ENCODE results near the gene ZNF613. TPM values are rescaled to one million over a fixed set of nuclear protein-coding genes. Genes with fewer than 3 reads are reported as not detected.
A peak's percentile ranks its signal among the peaks of the same experiment; 100 is the strongest.
"Not testable (repeated sequence)": the region's sequence is repeated elsewhere in the genome, so short reads cannot be mapped to it uniquely, and the experiment has no call there.

ZNF613 gene
- total and polyA plus RNA-seq, 2 experiments from 2014 or later, result 7.1 to 11.6 TPM

DNA sequence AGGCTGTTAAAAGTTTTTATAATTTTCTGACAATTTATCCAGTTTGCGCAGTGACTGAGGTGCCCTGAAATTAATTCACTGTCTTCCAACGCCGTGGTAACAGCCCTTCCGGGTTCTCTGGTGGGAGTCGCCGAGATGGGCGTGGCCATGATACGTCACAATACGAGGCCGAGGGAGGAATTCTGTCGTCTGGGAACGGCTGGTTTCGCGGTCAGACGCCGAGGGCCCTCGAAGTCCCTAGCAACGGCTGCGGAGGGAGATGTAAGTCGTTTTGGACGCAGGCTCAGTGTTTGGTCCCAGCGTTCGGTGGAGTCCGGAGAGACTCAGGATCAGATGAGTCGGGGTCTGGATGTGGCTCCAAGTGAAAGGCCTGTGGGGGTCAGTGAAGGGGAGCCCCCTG lies 21.7 kb downstream of the ZNF613 start:
- no peak overlapping the region for H3K4me3 ChIP-seq
- H3K27me3 ChIP-seq, result no peaks in the 10 kb centered on the region
- TF ChIP-seq, protein P1, sequence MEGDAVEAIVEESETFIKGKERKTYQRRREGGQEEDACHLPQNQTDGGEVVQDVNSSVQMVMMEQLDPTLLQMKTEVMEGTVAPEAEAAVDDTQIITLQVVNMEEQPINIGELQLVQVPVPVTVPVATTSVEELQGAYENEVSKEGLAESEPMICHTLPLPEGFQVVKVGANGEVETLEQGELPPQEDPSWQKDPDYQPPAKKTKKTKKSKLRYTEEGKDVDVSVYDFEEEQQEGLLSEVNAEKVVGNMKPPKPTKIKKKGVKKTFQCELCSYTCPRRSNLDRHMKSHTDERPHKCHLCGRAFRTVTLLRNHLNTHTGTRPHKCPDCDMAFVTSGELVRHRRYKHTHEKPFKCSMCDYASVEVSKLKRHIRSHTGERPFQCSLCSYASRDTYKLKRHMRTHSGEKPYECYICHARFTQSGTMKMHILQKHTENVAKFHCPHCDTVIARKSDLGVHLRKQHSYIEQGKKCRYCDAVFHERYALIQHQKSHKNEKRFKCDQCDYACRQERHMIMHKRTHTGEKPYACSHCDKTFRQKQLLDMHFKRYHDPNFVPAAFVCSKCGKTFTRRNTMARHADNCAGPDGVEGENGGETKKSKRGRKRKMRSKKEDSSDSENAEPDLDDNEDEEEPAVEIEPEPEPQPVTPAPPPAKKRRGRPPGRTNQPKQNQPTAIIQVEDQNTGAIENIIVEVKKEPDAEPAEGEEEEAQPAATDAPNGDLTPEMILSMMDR (IDR thresholded peaks at IDR 0.05; ENCODE audit: low read depth, low read length), result no peak
- H3K36me3 ChIP-seq, result peaks cover 18% of the 10 kb centered on the region
- peak in 1 of 2 donors; percentile 55 for DNase-seq (ENCODE audit: low read depth in 1 of 2, low spot score in 1 of 2)
- H3K9me3 ChIP-seq (ENCODE audit: low read depth), result peaks cover 18% of the 10 kb centered on the region
- H3K27ac ChIP-seq, result no peak overlapping the region
- no peaks in the 10 kb centered on the region for H3K4me1 ChIP-seq (ENCODE audit: low read depth)

DNA sequence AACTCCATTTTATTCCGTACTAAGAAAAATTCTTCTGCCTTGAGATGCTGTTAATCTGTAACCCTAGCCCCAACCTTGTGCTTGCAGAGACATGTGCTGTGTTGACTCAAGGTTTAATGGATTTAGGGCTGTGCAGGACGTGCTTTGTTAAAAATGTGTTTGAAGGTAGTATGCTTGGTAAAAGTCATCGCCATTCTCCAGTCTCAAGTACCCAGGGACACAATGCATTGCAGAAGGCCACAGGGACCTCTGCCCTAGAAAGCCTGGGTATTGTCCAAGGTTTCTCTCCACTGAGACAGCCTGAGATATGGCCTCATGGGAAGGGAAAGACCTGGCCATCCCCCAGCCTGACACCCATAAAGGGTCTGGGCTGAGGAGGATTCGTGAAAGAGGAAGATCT lies 30.6 kb downstream of the ZNF613 start:
- not testable (repeated sequence) for H3K4me3 ChIP-seq; H3K27me3 ChIP-seq; DNase-seq (ENCODE audit: low read depth in 1 of 2, low spot score in 1 of 2); H3K36me3 ChIP-seq; H3K9me3 ChIP-seq (ENCODE audit: low read depth); H3K27ac ChIP-seq
- H3K4me1 ChIP-seq (ENCODE audit: low read depth), result peaks cover 16% of the 10 kb centered on the region

DNA sequence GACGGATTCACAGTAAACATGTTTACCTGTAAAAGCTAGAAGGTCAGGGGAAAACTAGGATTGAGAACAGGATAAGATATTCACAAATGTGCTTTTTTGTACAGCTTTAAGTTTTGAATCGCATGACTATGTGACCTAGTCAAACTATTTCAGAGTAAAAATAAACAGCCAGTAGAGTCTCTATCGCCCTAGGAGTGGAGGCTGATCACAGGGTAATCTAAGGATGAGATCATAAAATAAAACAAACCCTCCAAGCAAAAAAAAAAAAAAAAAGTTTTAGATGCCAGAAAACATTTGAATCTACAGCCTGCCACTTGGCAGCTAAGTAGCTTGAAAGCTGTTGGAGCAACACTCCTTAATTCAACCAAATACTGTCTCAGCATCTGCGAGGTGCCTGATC lies 32.5 kb downstream of the ZNF613 start:
- Histone ChIP-seq H3K36me3 (peaks cover under 1% of the 10 kb centered on the region), H3K4me3 (no peak overlapping the region), H3K27me3 (no peaks in the 10 kb centered on the region), H3K4me1 (ENCODE audit: low read depth) (peaks cover 16% of the 10 kb centered on the region), H3K9me3 (ENCODE audit: low read depth) (no peaks in the 10 kb centered on the region), H3K27ac (peak overlapping the region; percentile 89)
- DNase-seq (ENCODE audit: low read depth in 1 of 2, low spot score in 1 of 2), result no peak
- TF ChIP-seq, protein P1 (IDR thresholded peaks at IDR 0.05; ENCODE audit: low read depth, low read length), result no peak

DNA sequence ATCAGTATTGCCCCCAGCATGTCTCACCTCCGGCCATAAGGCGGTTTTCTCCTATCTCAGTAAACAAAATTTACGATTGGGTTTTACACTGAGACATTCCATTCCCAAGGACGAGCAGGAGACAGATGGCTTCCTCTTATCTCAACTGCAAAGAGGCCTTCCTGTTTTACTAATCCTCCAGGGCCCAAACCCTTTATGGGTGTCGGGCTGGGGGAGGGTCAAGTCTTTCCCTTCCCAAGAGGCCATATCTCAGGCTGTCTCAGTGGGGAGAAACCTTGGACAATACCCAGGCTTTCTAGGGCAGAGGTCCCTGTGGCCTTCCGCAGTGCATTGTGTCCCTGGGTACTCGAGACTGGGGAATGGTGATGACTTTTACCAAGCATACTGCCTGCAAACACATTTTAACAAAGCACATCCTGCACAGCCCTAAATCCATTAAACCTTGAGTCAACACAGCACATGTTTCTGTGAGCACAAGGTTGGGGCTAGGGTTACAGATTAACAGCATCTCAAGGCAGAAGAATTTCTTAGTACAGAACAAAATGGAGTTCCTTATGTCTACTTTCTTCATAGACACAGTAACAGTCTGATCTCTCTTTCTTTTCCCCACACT lies 33.5 kb downstream of the ZNF613 start:
- peak overlapping the region; percentile 89 for H3K27ac ChIP-seq
- H3K36me3 ChIP-seq; H3K9me3 ChIP-seq (ENCODE audit: low read depth); H3K27me3 ChIP-seq; H3K4me3 ChIP-seq: not testable (repeated sequence)
- DNase-seq (ENCODE audit: low read depth in 1 of 2, low spot score in 1 of 2), result peak; percentile 46 to 52
- H3K4me1 ChIP-seq (ENCODE audit: low read depth), result peaks cover 16% of the 10 kb centered on the region

DNA sequence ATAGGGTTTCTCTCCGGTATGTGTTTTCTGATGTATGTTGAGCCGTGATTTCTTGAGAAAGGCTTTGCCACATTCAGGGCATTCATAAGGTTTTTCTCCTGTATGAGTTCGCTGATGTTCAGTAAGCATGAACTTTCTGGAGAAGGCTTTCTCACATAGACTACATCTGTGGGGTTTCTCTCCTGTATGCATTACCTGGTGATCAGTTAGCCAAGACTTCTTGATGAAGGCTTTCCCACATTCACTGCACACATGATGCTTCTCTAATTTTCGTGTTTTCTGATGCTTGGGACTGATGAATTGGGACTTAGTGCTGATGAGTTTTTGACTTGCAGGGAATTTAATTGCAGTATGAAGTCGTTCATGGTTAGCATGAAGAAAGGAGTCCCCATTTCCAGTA lies 38.3 kb downstream of the ZNF613 start:
- no peak overlapping the region for H3K4me3 ChIP-seq
- H3K27me3 ChIP-seq, result no peaks in the 10 kb centered on the region
- peaks cover 9% of the 10 kb centered on the region for H3K4me1 ChIP-seq (ENCODE audit: low read depth)
- TF ChIP-seq, protein P1 (IDR thresholded peaks at IDR 0.05; ENCODE audit: low read depth, low read length), result no peak
- H3K36me3 ChIP-seq, result peaks cover 36% of the 10 kb centered on the region
- H3K27ac ChIP-seq, result no peak overlapping the region
- no peaks in the 10 kb centered on the region for H3K9me3 ChIP-seq (ENCODE audit: low read depth)
- DNase-seq (ENCODE audit: low read depth in 1 of 2, low spot score in 1 of 2), result no peak

DNA sequence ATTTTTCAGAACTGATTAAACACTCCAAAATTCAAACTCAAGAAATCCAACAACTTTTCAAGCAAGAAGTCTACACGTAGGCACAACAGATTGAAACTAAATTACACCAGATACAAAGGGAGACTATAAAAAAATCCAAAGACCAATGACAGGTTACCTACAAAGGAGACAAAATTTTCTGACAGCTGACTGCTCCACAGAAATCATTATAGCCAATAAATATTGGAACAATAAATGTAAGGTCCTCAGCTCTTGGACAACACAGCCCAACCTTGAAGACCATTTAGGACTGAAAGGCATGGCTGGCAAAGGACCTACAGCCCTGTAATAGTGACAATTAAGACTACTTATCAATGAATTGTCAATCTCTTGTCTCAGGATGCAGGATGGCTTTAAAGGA lies 43.4 kb downstream of the ZNF613 start:
- no peak overlapping the region for H3K4me3 ChIP-seq
- no peak overlapping the region for H3K27ac ChIP-seq
- H3K27me3 ChIP-seq, result no peaks in the 10 kb centered on the region
- DNase-seq (ENCODE audit: low read depth in 1 of 2, low spot score in 1 of 2), result no peak
- TF ChIP-seq, protein P1 (IDR thresholded peaks at IDR 0.05; ENCODE audit: low read depth, low read length), result no peak
- no peaks in the 10 kb centered on the region for H3K4me1 ChIP-seq (ENCODE audit: low read depth)
- H3K9me3 ChIP-seq (ENCODE audit: low read depth), result peaks cover 4% of the 10 kb centered on the region
- H3K36me3 ChIP-seq, result peaks cover 40% of the 10 kb centered on the region

Data from cardiac muscle cell (in vitro differentiated cells and primary cell).